Neuronal stem cell (in vitro differentiated cells): ENCODE measurements around the gene COL28A1.

Source experiments
- DNase-seq: peaks from one replicate; pipeline ENCODE4 v3.0.0-alpha.2; 2013; ENCODE audit warnings: low spot score
- H2AFZ ChIP-seq: one replicate; pipeline ENCODE4 v1.6.1; 2013; ENCODE audit warnings: mild to moderate bottlenecking, low read length, inconsistent platforms
- H2AK5ac ChIP-seq: 2 replicates; pipeline ENCODE4 v1.6.1; 2013; ENCODE audit warnings: low read depth, mild to moderate bottlenecking, inconsistent platforms, low read length, moderate library complexity, mixed read lengths
- H2BK120ac ChIP-seq: 2 replicates; pipeline ENCODE4 v1.6.1; 2013; ENCODE audit warnings: low read depth, mild to moderate bottlenecking, inconsistent platforms, low read length, moderate library complexity, mixed read lengths
- H2BK12ac ChIP-seq: one replicate; pipeline ENCODE4 v1.6.1; 2013; ENCODE audit warnings: low read length, inconsistent platforms
- H2BK15ac ChIP-seq: 2 replicates; pipeline ENCODE4 v1.6.1; 2013; ENCODE audit warnings: mild to moderate bottlenecking, low read length, inconsistent platforms, mixed read lengths
- H2BK5ac ChIP-seq: one replicate; pipeline ENCODE4 v1.6.1; 2013; ENCODE audit warnings: inconsistent platforms, mild to moderate bottlenecking, low read length, moderate library complexity
- H3K14ac ChIP-seq: one replicate; pipeline ENCODE4 v1.6.1; 2013; ENCODE audit warnings: low read length, inconsistent platforms
- H3K18ac ChIP-seq: 2 replicates; pipeline ENCODE4 v1.6.1; 2013; ENCODE audit warnings: low read length, inconsistent platforms
- H3K23ac ChIP-seq: 2 replicates; pipeline ENCODE4 v1.6.1; 2013; ENCODE audit warnings: low read depth, mild to moderate bottlenecking, mixed read lengths, low read length, inconsistent platforms; ENCODE audit not compliant: poor library complexity
- H3K27ac ChIP-seq: replicated peaks from 3 replicates; pipeline ENCODE4 v1.5.1; 2013; ENCODE audit warnings: low read length, inconsistent platforms
- H3K27me3 ChIP-seq, 3 experiments: 2 replicates each; pipeline ENCODE4 v1.6.1; 2013; ENCODE audit warnings: low read length in 3 of 3, mild to moderate bottlenecking in 2 of 3, inconsistent platforms in 1 of 3, low read depth in 1 of 3, mixed read lengths in 1 of 3, moderate library complexity in 1 of 3; ENCODE audit not compliant: control insufficient read depth in 3 of 3, insufficient read depth in 3 of 3
- H3K36me3 ChIP-seq, 2 donors: replicated peaks in 1 of 2; 2 replicates each; pipeline ENCODE4 v1.6.1; 2013; ENCODE audit warnings: low read length in 2 of 2; ENCODE audit not compliant: control insufficient read depth in 2 of 2, insufficient read depth in 2 of 2
- H3K4ac ChIP-seq: 2 replicates; pipeline ENCODE4 v1.6.1; 2013; ENCODE audit warnings: inconsistent platforms, mild to moderate bottlenecking, low read length, moderate library complexity
- H3K4me1 ChIP-seq, 2 donors: 1 replicate in 1 of 2; 2 replicates in 1 of 2; pipeline ENCODE4 v1.6.1; 2013; ENCODE audit warnings: low read length in 2 of 2, low read depth in 1 of 2; ENCODE audit not compliant: control insufficient read depth in 2 of 2, insufficient read depth in 1 of 2
- H3K4me2 ChIP-seq: one replicate; pipeline ENCODE4 v1.6.1; 2013; ENCODE audit warnings: mild to moderate bottlenecking, low read length, inconsistent platforms; ENCODE audit not compliant: insufficient read depth, poor library complexity, severe bottlenecking
- H3K4me3 ChIP-seq, 2 donors: 2 replicates each; pipeline ENCODE4 v1.5.1; 2013; ENCODE audit warnings: low read length in 2 of 2, mild to moderate bottlenecking in 2 of 2, inconsistent platforms in 1 of 2, moderate library complexity in 1 of 2
- H3K79me1 ChIP-seq: one replicate; pipeline ENCODE4 v1.6.1; 2013; ENCODE audit warnings: low read depth, mild to moderate bottlenecking, inconsistent platforms, low read length, moderate library complexity
- H3K9ac ChIP-seq: one replicate; pipeline ENCODE4 v1.6.1; 2013; ENCODE audit warnings: mild to moderate bottlenecking, low read depth, low read length, inconsistent platforms; ENCODE audit not compliant: poor library complexity
- H3K9me3 ChIP-seq, 2 donors: replicated peaks in 1 of 2; 2 replicates each; pipeline versions ENCODE3 to v1.6.1; 2013; ENCODE audit warnings: low read length in 2 of 2, mild to moderate bottlenecking in 2 of 2, inconsistent platforms in 1 of 2, low read depth in 1 of 2, mixed read lengths in 1 of 2, moderate library complexity in 1 of 2; ENCODE audit not compliant: control insufficient read depth in 2 of 2, insufficient read depth in 1 of 2
- H4K8ac ChIP-seq: one replicate; pipeline ENCODE4 v1.6.1; 2013; ENCODE audit warnings: low read depth, mild to moderate bottlenecking, inconsistent platforms, low read length, moderate library complexity
- H4K91ac ChIP-seq: one replicate; pipeline ENCODE4 v1.6.1; 2013; ENCODE audit warnings: low read length, low read depth, mild to moderate bottlenecking, inconsistent platforms; ENCODE audit not compliant: poor library complexity
- WGBS, 2 donors: extraction: QIAGEN DNeasy Blood & Tissue Kit; methylation state at CpG; one replicate each; pipeline ENCODE4 v1.1.7; 2013; ENCODE audit warnings: missing lambda C conversion rate in 2 of 2, mixed read lengths in 1 of 2; ENCODE audit not compliant: insufficient read length in 2 of 2, insufficient replicate concordance in 1 of 2; ENCODE audit errors: extremely low coverage in 2 of 2; 5-methylcytosine and 5-hydroxymethylcytosine counted together

Gene COL28A1

GRCh38 chr7:7418997-7419396, 116.7 kb downstream of the COL28A1 start:
- Histone ChIP-seq H2AFZ (no peak overlapping the region), H2BK5ac (no peak overlapping the region), H2AK5ac (no peak overlapping the region)

GRCh38 chr7:7417851-7418250, 117.8 kb downstream of the COL28A1 start:
- no peak overlapping the region for H2BK5ac ChIP-seq
- H2BK15ac ChIP-seq, result no peak overlapping the region
- H3K27me3 ChIP-seq, result peaks cover 0 to 3% (median 0%) of the 10 kb centered on the region in 3 experiments
- no peaks in the 10 kb centered on the region for H3K9me3 ChIP-seq
- H2BK120ac ChIP-seq, result no peak overlapping the region
- no peak overlapping the region for H3K4ac ChIP-seq
- H4K91ac ChIP-seq, result no peak overlapping the region
- no peak overlapping the region for H3K9ac ChIP-seq
- H3K4me3 ChIP-seq, result no peak overlapping the region
- WGBS, 2 donors, result no CpG with 5 or more reads among the region's 3 CpGs
- no peaks in the 10 kb centered on the region for H3K79me1 ChIP-seq
- H3K4me1 ChIP-seq, result no peaks in the 10 kb centered on the region
- no peak overlapping the region for H2AK5ac ChIP-seq
- H2AFZ ChIP-seq, result no peak overlapping the region
- DNase-seq, result no peak
- no peak overlapping the region for H3K23ac ChIP-seq
- H3K14ac ChIP-seq, result no peak overlapping the region
- H3K27ac ChIP-seq, result no peak overlapping the region
- H2BK12ac ChIP-seq, result no peak overlapping the region
- no peak overlapping the region for H4K8ac ChIP-seq
- no peak overlapping the region for H3K18ac ChIP-seq
- H3K36me3 ChIP-seq, result no peaks in the 10 kb centered on the region
- no peak overlapping the region for H3K4me2 ChIP-seq

More at GRCh38 chr7:7418997-7419396, 116.7 kb downstream of the COL28A1 start:
- Histone ChIP-seq H3K4me1 (no peaks in the 10 kb centered on the region), H2BK15ac (no peak overlapping the region), H2BK120ac (no peak overlapping the region), H3K23ac (no peak overlapping the region), H4K91ac (no peak overlapping the region), H3K4ac (no peak overlapping the region), H3K27ac (no peak overlapping the region), H3K9ac (no peak overlapping the region), H3K18ac (no peak overlapping the region), H3K27me3 (peaks cover 0 to 3% (median 0%) of the 10 kb centered on the region in 3 experiments), H3K79me1 (no peaks in the 10 kb centered on the region), H4K8ac (no peak overlapping the region), H3K4me3 (no peak overlapping the region), H3K36me3 (no peaks in the 10 kb centered on the region), H2BK12ac (no peak overlapping the region), H3K4me2 (no peak overlapping the region), H3K14ac (no peak overlapping the region), H3K9me3 (no peaks in the 10 kb centered on the region)
- WGBS, 2 donors, result no CpG with 5 or more reads among the region's 2 CpGs
- DNase-seq, result no peak

DNA sequence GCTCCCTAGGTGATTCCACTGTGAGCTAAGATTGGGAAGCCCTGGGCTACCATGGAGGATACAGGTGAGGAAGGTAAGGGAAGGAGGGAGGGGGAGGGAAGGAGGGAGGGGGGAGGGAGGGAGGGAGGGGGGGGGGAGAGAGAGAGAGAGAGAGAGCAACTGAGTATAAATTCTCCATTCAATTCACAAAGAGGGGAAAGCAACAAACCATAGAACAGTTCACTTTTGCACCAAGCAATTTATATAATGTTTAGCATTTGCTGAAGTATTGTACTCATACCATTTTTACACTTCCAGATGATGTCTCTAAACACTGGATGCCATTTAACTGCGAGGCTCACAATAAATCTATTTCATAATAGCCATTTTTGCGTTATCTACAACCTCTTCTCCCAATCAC, 118.3 kb downstream of the COL28A1 start:
- Histone ChIP-seq H3K4me1 (no peaks in the 10 kb centered on the region), H2AFZ (no peak overlapping the region), H3K27me3 (peaks cover 0 to 3% (median 0%) of the 10 kb centered on the region in 3 experiments), H2BK15ac (no peak overlapping the region), H3K79me1 (no peaks in the 10 kb centered on the region), H3K4me3 (no peak overlapping the region), H2BK5ac (no peak overlapping the region), H3K4me2 (no peak overlapping the region), H2BK120ac (no peak overlapping the region), H3K4ac (no peak overlapping the region), H3K14ac (no peak overlapping the region), H4K8ac (no peak overlapping the region), H3K23ac (no peak overlapping the region), H3K36me3 (no peaks in the 10 kb centered on the region), H2AK5ac (no peak overlapping the region), H3K18ac (no peak overlapping the region), H3K9ac (no peak overlapping the region), H3K27ac (no peak overlapping the region), H2BK12ac (no peak overlapping the region), H4K91ac (no peak overlapping the region), H3K9me3 (no peaks in the 10 kb centered on the region)
- no peak for DNase-seq
- WGBS, 2 donors, result no CpG with 5 or more reads among the region's 2 CpGs

- H4K8ac ChIP-seq, result no peak overlapping the region
- H3K9ac ChIP-seq, result no peak overlapping the region
- no peak for DNase-seq
- H3K4me3 ChIP-seq, result no peak overlapping the region
- H3K27me3 ChIP-seq, result peaks cover 0 to 3% (median 0%) of the 10 kb centered on the region in 3 experiments
- no peaks in the 10 kb centered on the region for H3K36me3 ChIP-seq
- H3K4me1 ChIP-seq, result no peaks in the 10 kb centered on the region
- H3K79me1 ChIP-seq, result no peaks in the 10 kb centered on the region
- H3K4ac ChIP-seq, result no peak overlapping the region
- H3K14ac ChIP-seq, result no peak overlapping the region
- no CpG with 5 or more reads among the region's 6 CpGs for WGBS, 2 donors
- no peak overlapping the region for H3K18ac ChIP-seq
- H3K23ac ChIP-seq, result no peak overlapping the region
- H2AFZ ChIP-seq, result no peak overlapping the region
- no peaks in the 10 kb centered on the region for H3K9me3 ChIP-seq
- no peak overlapping the region for H2AK5ac ChIP-seq
- no peak overlapping the region for H2BK5ac ChIP-seq
- no peak overlapping the region for H2BK120ac ChIP-seq
- no peak overlapping the region for H3K27ac ChIP-seq
- H3K4me2 ChIP-seq, result no peak overlapping the region
- H2BK12ac ChIP-seq, result no peak overlapping the region
- H4K91ac ChIP-seq, result no peak overlapping the region
- H2BK15ac ChIP-seq, result no peak overlapping the region
Observed at GRCh38 chr7:7416031-7416858, 119.4 kb downstream of the COL28A1 start.
